ENCODE data around the gene CHRNA10. TPM values are rescaled to one million over a fixed set of nuclear protein-coding genes. Genes with fewer than 3 reads are reported as not detected.

CHRNA10 gene
- total and polyA plus RNA-seq, 11 donors, result 0.30 to 0.80 (median 0.47) TPM; not detected in 1

GRCh38 chr11:3622521-3622920 lies 48.7 kb downstream of the CHRNA10 start:
- DNase-seq (no peak), ATAC-seq (no peak)
- no peaks in the 10 kb centered on the region for H3K27me3 ChIP-seq
- intact Hi-C loops (cut with DNase I), result no loop called here
- 65 to 86% (median 77%) methylated on average over 4 of the region's 4 CpGs for WGBS, 4 donors
- H3K4me3 ChIP-seq, result no peak overlapping the region
- no peaks in the 10 kb centered on the region for H3K4me1 ChIP-seq
- TF ChIP-seq POLR2A (IDR thresholded peaks at IDR 0.05) (no peak), CTCF (IDR thresholded peaks at IDR 0.05) (no peak)
- H3K36me3 ChIP-seq, result no peaks in the 10 kb centered on the region
- H3K27ac ChIP-seq, result no peak overlapping the region
- no peaks in the 10 kb centered on the region for H3K9me3 ChIP-seq

- Histone ChIP-seq H3K36me3 (no peaks in the 10 kb centered on the region), H3K4me3 (no peak overlapping the region), H3K9me3 (no peaks in the 10 kb centered on the region), H3K4me1 (peaks cover 0 to 18% (median 0%) of the 10 kb centered on the region in 12 donors), H3K27me3 (no peaks in the 10 kb centered on the region), H3K27ac (no peak overlapping the region)
- no peak for DNase-seq
- TF ChIP-seq CTCF (IDR thresholded peaks at IDR 0.05) (no peak), POLR2A (IDR thresholded peaks at IDR 0.05) (no peak)
- 80 to 84% (median 82%) methylated on average over 8 of the region's 8 CpGs for whole genome bisulfite sequencing, 4 donors
- intact Hi-C loops (cut with DNase I), result no loop called here
- ATAC-seq, result no peak
These were observed 53.2 kb downstream of the CHRNA10 start for GRCh38 chr11:3617990-3618389.

- Histone ChIP-seq H3K4me3 (no peak overlapping the region), H3K9me3 (peaks cover 0 to 7% (median 0%) of the 10 kb centered on the region in 12 donors), H3K27ac (no peak overlapping the region), H3K36me3 (no peaks in the 10 kb centered on the region), H3K27me3 (no peaks in the 10 kb centered on the region), H3K4me1 (peaks cover 0 to 18% (median 0%) of the 10 kb centered on the region in 12 donors)
- intact Hi-C loops (cut with DNase I), result no loop called here
- peak in 1 of 4 donors; percentile 49 for ATAC-seq
- no peak for DNase-seq
- WGBS, 4 donors, result 73 to 78% (median 74%) methylated on average over 19 to 25 of the region's 25 CpGs
- TF ChIP-seq CTCF (IDR thresholded peaks at IDR 0.05) (no peak), POLR2A (IDR thresholded peaks at IDR 0.05) (no peak)
These were observed 54.3 kb downstream of the CHRNA10 start for GRCh38 chr11:3616721-3617460.

GRCh38 chr11:3615998-3616397 lies 55.2 kb downstream of the CHRNA10 start:
- Histone ChIP-seq H3K27ac (no peak overlapping the region), H3K36me3 (no peaks in the 10 kb centered on the region), H3K9me3 (peaks cover 0 to 9% (median 0%) of the 10 kb centered on the region in 12 donors), H3K4me3 (no peak overlapping the region), H3K4me1 (peaks cover 0 to 18% (median 0%) of the 10 kb centered on the region in 12 donors), H3K27me3 (no peaks in the 10 kb centered on the region)
- TF ChIP-seq POLR2A (IDR thresholded peaks at IDR 0.05) (no peak), CTCF (IDR thresholded peaks at IDR 0.05) (no peak)
- WGBS, 4 donors, result 86 to 94% (median 89%) methylated on average over 6 of the region's 6 CpGs
- intact Hi-C loops (cut with DNase I), result no loop called here
- DNase-seq (no peak), ATAC-seq (no peak)

Other genes starting within 250 kb of the CHRNA10 start
- 1 to 10 TPM in 7 of 9 donors, under 1 TPM in 2; 0.56 to 3.4 (median 1.2) TPM for gene ART5, start 29.4 kb downstream of the CHRNA10 start, total RNA-seq
- gene ART5, start 29.4 kb downstream of the CHRNA10 start, polyA plus RNA-seq, result under 1 TPM; 0.44 to 0.72 TPM
- gene ART1, start 26.3 kb downstream of the CHRNA10 start, total RNA-seq, result 1 to 10 TPM in 3 of 9 donors, under 1 TPM in 5, not detected in 1; 0.33 to 3.3 (median 0.61) TPM
- gene ART1, start 26.3 kb downstream of the CHRNA10 start, polyA plus RNA-seq, result not detected
- 10 to 100 TPM; 36.0 to 77.9 (median 46.2) TPM for gene NUP98, start 126.2 kb upstream of the CHRNA10 start, total RNA-seq
- 10 to 100 TPM; 13.2 to 25.4 TPM for gene NUP98, start 126.2 kb upstream of the CHRNA10 start, polyA plus RNA-seq
- gene PGAP2, start 137.2 kb upstream of the CHRNA10 start, total RNA-seq, result 10 to 100 TPM; 17.6 to 31.7 (median 23.3) TPM
- gene PGAP2, start 137.2 kb upstream of the CHRNA10 start, polyA plus RNA-seq, result 10 to 100 TPM; 12.9 to 17.3 TPM
- gene RHOG, start 169.6 kb upstream of the CHRNA10 start, total RNA-seq, result 10 to 100 TPM; 17.9 to 69.1 (median 30.1) TPM
- gene RHOG, start 169.6 kb upstream of the CHRNA10 start, polyA plus RNA-seq, result 10 to 100 TPM; 23.0 to 50.4 TPM
- 10 to 100 TPM; 24.4 to 42.9 (median 28.9) TPM for gene STIM1, start 184.3 kb upstream of the CHRNA10 start, total RNA-seq
- 10 to 100 TPM; 13.2 to 36.2 TPM for gene STIM1, start 184.3 kb upstream of the CHRNA10 start, polyA plus RNA-seq